Activated naive CD8-positive, alpha-beta T cell treated with anti-CD3 and anti-CD28 coated beads for 36 hours (primary cell): ENCODE measurements around the gene ST6GALNAC2. TPM values are rescaled to one million over a fixed set of nuclear protein-coding genes. Genes with fewer than 3 reads are reported as not detected.

Experiments used
- DNase-seq: peaks from one replicate; pipeline ENCODE4 v3.0.0; 2021
- H3K27ac Mint-ChIP-seq: one replicate; pipeline ENCODE4 v1.8.0; 2022; ENCODE audit warnings: mild to moderate bottlenecking, moderate library complexity, mixed read lengths
- H3K27me3 Mint-ChIP-seq: one replicate; pipeline ENCODE4 v1.8.0; 2022; ENCODE audit warnings: mild to moderate bottlenecking, mixed read lengths
- H3K36me3 Mint-ChIP-seq: one replicate; pipeline ENCODE4 v1.8.0; 2021; ENCODE audit warnings: mild to moderate bottlenecking, mixed read lengths
- H3K4me1 Mint-ChIP-seq: one replicate; pipeline ENCODE4 v1.8.0; 2021; ENCODE audit warnings: mixed read lengths
- H3K4me3 Mint-ChIP-seq: one replicate; pipeline ENCODE4 v1.8.0; 2022; ENCODE audit warnings: mild to moderate bottlenecking, moderate library complexity, mixed read lengths
- H3K9me3 Mint-ChIP-seq: one replicate; pipeline ENCODE4 v1.8.0; 2022; ENCODE audit warnings: mixed read lengths
- total RNA-seq, 2 experiments: library from RNA; stranded (reverse); gene quantifications; one replicate each; pipeline ENCODE4 v1.2.3, GENCODE V29; 2021

ST6GALNAC2 gene
- total RNA-seq, 2 experiments from 2014 or later = not detected

DNA sequence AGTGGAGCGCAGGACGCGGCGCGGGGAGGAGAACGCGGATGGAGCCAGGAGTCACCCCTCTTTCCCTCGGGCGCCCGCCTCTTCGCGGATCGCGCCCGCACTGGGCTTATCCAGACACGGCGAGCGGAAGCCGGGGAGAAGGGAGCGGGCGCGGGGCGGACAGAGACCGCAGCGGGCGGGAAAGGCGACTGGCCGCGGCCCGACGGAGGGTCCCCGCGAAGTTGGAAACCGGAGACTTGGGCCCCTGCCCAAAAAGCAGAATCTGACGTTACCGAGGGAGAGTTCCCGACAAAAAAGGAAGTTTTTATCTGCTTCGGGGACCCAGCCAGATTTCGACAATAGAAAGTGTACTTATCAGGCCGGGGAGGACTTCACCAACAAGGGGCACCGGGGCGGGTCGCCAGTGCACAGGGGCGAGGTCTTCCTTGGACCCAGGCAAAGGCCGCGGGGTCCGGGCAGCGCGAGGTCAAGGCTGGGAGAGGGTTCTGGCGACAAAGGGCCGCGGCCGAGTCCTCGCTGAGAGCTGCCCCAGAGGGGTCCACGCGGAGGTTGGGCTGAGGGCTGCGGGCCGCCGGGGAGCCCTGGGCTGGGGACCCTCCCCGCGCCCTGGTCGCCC, 519 bp downstream of the ST6GALNAC2 start:
- no peak for DNase-seq
- no peak overlapping the region for H3K27ac Mint-ChIP-seq
- H3K4me3 Mint-ChIP-seq = peak overlapping the region; percentile 42
- peaks cover 4% of the 10 kb centered on the region for H3K4me1 Mint-ChIP-seq
- H3K9me3 Mint-ChIP-seq = no peaks in the 10 kb centered on the region
- H3K36me3 Mint-ChIP-seq = no peaks in the 10 kb centered on the region
- H3K27me3 Mint-ChIP-seq = peaks cover 69% of the 10 kb centered on the region

- H3K36me3 Mint-ChIP-seq = no peaks in the 10 kb centered on the region
- H3K27me3 Mint-ChIP-seq = peaks cover 62% of the 10 kb centered on the region
- no peaks in the 10 kb centered on the region for H3K9me3 Mint-ChIP-seq
- no peak for DNase-seq
- peaks cover 6% of the 10 kb centered on the region for H3K4me1 Mint-ChIP-seq
- peak overlapping the region; percentile 42 for H3K4me3 Mint-ChIP-seq
- H3K27ac Mint-ChIP-seq = no peak overlapping the region
Observed at GRCh38 chr17:76584427-76585032, 1.1 kb downstream of the ST6GALNAC2 start.

DNA sequence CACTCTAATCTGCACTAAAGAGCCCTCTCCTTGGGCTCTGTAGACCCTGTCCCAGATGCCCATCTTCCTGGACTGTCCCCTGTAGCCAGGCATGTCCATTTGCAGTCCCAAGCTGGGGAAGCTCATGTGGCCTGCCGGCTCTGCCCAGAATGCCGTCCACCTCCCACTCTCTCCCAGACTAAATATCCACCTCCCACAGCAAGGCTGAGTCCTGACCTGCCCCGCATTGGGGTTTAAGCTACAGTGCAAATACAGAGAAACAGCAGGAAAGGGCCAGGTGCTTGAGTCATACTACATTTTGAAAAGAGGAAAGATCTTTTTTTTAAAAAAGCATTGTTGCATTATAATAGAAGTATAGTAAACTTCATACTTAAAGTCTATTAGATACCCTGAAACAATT, 3.0 kb downstream of the ST6GALNAC2 start:
- H3K4me3 Mint-ChIP-seq = no peak overlapping the region
- H3K9me3 Mint-ChIP-seq = no peaks in the 10 kb centered on the region
- no peak for DNase-seq
- no peak overlapping the region for H3K27ac Mint-ChIP-seq
- H3K4me1 Mint-ChIP-seq = peaks cover 11% of the 10 kb centered on the region
- H3K27me3 Mint-ChIP-seq = peaks cover 45% of the 10 kb centered on the region
- no peaks in the 10 kb centered on the region for H3K36me3 Mint-ChIP-seq

DNA sequence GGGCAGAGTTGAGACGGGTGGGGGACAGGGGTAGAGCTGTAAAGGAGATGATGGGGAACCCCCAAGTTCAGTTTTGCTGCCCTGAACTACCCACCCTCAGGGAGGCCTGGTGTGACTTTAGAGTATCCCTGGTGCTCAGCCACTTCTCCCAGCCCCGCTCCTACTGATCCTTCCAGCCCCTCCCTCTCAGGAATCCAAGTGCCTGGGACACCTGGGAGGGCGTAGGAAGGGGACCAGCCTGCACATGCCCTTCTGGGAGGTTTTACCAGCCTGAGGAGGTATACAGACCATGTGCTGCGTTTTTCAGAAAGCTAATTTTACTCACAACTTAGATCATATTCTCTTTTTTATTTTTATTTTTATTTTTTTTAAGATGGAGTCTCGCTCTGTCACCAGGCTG, 4.1 kb downstream of the ST6GALNAC2 start:
- Mint-ChIP-seq H3K4me3 (no peak overlapping the region), H3K9me3 (no peaks in the 10 kb centered on the region), H3K27ac (no peak overlapping the region), H3K36me3 (no peaks in the 10 kb centered on the region), H3K4me1 (peaks cover 11% of the 10 kb centered on the region), H3K27me3 (peaks cover 33% of the 10 kb centered on the region)
- no peak for DNase-seq

GRCh38 chr17:76579281-76579680, 6.4 kb downstream of the ST6GALNAC2 start:
- no peak for DNase-seq
- Mint-ChIP-seq H3K4me3 (no peak overlapping the region), H3K27me3 (peaks cover 17% of the 10 kb centered on the region), H3K36me3 (no peaks in the 10 kb centered on the region), H3K9me3 (no peaks in the 10 kb centered on the region), H3K27ac (no peak overlapping the region), H3K4me1 (peaks cover 8% of the 10 kb centered on the region)

DNA sequence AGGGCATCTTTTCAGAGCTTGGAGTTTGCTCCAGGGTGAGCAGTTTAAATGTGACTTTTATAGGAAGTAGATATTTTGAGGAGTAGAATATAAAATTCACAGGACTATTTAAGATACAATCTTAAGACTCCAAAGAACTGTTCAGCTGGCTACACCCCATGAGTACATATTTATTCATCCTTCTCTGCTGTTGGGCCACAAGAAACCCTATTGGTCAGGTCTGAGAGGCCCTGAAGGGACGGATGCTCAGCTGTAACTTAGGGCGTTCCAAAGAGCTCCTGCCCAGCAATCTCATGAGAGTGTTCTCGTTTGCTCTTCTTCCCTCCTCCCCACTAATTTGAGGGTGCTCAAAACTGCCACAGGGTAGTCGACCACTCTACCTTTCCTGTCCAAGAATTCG, 7.3 kb downstream of the ST6GALNAC2 start:
- Mint-ChIP-seq H3K4me3 (no peak overlapping the region), H3K27ac (no peak overlapping the region), H3K27me3 (peaks cover 8% of the 10 kb centered on the region), H3K36me3 (no peaks in the 10 kb centered on the region), H3K9me3 (no peaks in the 10 kb centered on the region), H3K4me1 (peaks cover 8% of the 10 kb centered on the region)
- DNase-seq = no peak

GRCh38 chr17:76577876-76578275, 7.8 kb downstream of the ST6GALNAC2 start:
- peaks cover 8% of the 10 kb centered on the region for H3K4me1 Mint-ChIP-seq
- no peak for DNase-seq
- peaks cover 4% of the 10 kb centered on the region for H3K27me3 Mint-ChIP-seq
- H3K27ac Mint-ChIP-seq = no peak overlapping the region
- H3K4me3 Mint-ChIP-seq = no peak overlapping the region
- H3K36me3 Mint-ChIP-seq = no peaks in the 10 kb centered on the region
- H3K9me3 Mint-ChIP-seq = no peaks in the 10 kb centered on the region

- Mint-ChIP-seq H3K27ac (no peak overlapping the region), H3K4me1 (peaks cover 8% of the 10 kb centered on the region), H3K9me3 (no peaks in the 10 kb centered on the region), H3K27me3 (no peaks in the 10 kb centered on the region), H3K36me3 (no peaks in the 10 kb centered on the region), H3K4me3 (no peak overlapping the region)
- no peak for DNase-seq
Observed at GRCh38 chr17:76576189-76576588, 9.5 kb downstream of the ST6GALNAC2 start.

DNA sequence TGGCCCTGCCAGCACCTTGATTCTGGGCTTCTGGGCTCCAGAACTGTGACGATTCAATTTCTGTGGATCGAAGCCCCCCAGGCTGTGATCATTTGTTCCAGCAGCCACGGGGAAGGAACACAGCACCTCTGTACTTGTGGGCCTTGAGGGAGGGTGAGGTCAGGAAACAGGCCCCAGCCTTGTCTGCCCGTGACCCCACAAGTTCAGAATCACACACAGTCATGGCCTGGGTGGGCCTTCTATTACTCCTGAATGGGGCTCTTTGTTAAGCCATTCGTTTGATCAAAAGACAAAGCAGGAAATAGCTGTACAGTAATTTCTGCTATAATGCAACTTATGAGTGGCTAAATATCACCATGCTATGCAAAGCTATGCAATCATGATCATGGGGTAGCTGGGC, 10.1 kb downstream of the ST6GALNAC2 start:
- Mint-ChIP-seq H3K4me3 (no peak overlapping the region), H3K4me1 (peaks cover 8% of the 10 kb centered on the region), H3K9me3 (no peaks in the 10 kb centered on the region), H3K27me3 (no peaks in the 10 kb centered on the region), H3K36me3 (peaks cover 1% of the 10 kb centered on the region), H3K27ac (no peak overlapping the region)
- DNase-seq = no peak

GRCh38 chr17:76574166-76574565, 11.5 kb downstream of the ST6GALNAC2 start:
- no peaks in the 10 kb centered on the region for H3K9me3 Mint-ChIP-seq
- H3K27ac Mint-ChIP-seq = no peak overlapping the region

DNA sequence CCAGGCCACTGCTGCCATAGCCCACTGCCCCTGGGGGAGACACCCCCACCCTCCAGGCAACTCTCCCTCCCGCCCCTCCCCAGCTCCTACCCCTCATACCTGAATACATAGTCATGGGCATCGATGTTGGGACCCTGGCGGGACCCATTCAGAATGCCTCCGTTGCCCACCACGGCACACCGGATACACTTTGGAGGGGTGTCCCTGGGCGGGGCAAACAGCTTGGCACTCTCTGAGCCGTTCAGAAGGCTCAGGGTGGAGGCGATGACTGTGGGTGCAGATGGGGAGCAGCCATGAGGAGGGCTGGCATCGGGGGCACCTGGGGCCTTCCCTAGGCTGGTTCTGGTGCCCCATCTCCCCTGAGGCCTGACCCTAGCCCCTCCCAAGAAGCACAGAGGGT, 12.6 kb downstream of the ST6GALNAC2 start:
- DNase-seq = no peak

More at GRCh38 chr17:76574166-76574565, 11.5 kb downstream of the ST6GALNAC2 start:
- no peaks in the 10 kb centered on the region for H3K27me3 Mint-ChIP-seq
- H3K4me3 Mint-ChIP-seq = no peak overlapping the region
- peaks cover 4% of the 10 kb centered on the region for H3K36me3 Mint-ChIP-seq
- peaks cover 1% of the 10 kb centered on the region for H3K4me1 Mint-ChIP-seq
- DNase-seq = no peak

DNA sequence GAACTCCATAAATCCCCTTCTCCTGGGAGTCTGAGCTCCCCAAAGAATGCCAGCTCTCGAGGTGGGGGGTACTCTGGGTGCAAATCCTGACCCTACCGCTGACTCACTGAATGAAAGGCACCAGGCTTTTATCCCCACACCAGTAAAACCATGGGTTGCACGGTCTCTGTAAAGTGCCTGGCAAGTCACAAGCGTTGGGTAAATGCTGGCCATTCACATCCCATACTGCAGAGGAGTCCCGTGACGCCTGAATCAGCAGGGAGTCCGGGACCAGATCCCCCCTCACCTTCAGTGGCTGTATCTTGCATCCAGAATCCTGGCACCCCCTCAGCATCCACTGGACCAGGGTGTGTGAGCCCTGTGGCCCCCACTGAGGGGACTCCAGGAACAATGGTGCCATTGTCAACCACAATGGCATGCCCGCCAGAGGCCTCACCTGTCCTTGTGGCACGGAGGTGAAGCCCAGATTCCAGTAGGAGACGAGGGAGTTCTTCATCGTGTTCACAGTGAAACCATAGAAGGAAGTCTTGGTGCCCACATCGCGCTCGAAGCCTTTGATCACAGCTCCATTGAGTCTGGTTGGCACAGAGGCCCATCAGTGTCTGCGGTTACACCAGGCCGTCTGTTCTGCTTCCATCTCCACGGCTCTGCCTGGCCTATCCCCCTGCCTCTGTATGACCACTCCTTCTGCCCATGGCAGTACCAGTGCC, 13.3 kb downstream of the ST6GALNAC2 start:
- Mint-ChIP-seq H3K4me3 (no peak overlapping the region), H3K36me3 (peaks cover 6% of the 10 kb centered on the region), H3K27ac (no peak overlapping the region), H3K9me3 (no peaks in the 10 kb centered on the region), H3K27me3 (no peaks in the 10 kb centered on the region), H3K4me1 (peaks cover 10% of the 10 kb centered on the region)
- DNase-seq = no peak

More for the DNA sequence above, 12.6 kb downstream of the ST6GALNAC2 start:
- Mint-ChIP-seq H3K4me1 (peaks cover 2% of the 10 kb centered on the region), H3K36me3 (peaks cover 4% of the 10 kb centered on the region), H3K27me3 (no peaks in the 10 kb centered on the region), H3K9me3 (no peaks in the 10 kb centered on the region), H3K27ac (no peak overlapping the region), H3K4me3 (no peak overlapping the region)

DNA sequence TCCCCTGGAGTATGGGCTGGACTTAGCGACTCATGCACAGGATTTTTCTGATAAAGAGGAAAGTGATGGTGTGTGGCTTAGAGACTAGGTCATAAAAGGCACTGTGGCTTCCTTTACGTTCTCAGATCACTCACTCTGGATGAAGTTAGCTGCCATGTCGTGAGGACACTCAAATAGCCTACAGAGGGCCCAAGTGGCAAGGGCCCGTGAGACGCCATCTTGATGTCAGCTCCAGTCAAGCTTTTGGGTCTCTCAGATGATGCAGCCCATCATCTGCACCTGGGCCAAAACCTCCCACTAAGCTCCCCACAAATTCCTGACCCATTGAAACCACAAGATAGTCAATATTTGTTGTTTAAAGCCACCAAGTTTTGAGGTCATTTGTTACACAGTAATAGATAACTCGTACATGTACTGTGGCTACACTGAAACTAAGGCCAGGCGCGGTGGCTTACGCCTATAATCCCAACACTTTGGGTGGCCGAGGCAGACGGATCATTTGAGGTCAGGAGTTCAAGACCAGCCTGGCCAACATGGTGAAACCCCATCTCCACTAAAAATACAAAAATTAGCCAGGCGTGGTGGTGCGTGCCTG, 14.7 kb downstream of the ST6GALNAC2 start:
- no peak overlapping the region for H3K27ac Mint-ChIP-seq
- H3K4me1 Mint-ChIP-seq = peaks cover 18% of the 10 kb centered on the region
- no peaks in the 10 kb centered on the region for H3K9me3 Mint-ChIP-seq
- H3K36me3 Mint-ChIP-seq = peaks cover 14% of the 10 kb centered on the region
- no peak for DNase-seq
- H3K27me3 Mint-ChIP-seq = no peaks in the 10 kb centered on the region
- H3K4me3 Mint-ChIP-seq = no peak overlapping the region

DNA sequence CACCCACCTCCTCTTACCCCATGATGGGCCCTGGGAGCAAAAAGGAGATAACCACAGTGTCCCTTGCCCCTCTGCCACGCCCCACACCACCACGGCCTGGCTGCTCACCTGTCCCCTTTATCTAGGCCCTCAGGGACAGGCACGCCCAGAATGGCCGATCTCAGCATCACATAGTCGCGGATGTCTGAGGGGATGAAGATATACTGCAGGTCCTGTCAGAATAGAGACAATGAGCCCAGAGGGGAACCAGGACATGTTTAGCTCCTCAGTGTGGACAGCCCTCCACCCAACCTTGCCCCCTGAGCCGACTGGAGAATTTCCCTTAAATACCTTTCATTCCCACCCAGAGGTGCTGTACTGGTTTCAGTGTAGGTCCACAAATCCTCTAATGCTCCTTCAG, 15.2 kb downstream of the ST6GALNAC2 start:
- DNase-seq = no peak
- H3K36me3 Mint-ChIP-seq = peaks cover 18% of the 10 kb centered on the region

GRCh38 chr17:76569607-76570279, 15.9 kb downstream of the ST6GALNAC2 start:
- DNase-seq = no peak
- peaks cover 26% of the 10 kb centered on the region for H3K4me1 Mint-ChIP-seq
- H3K36me3 Mint-ChIP-seq = peaks cover 25% of the 10 kb centered on the region
- H3K9me3 Mint-ChIP-seq = no peaks in the 10 kb centered on the region
- H3K4me3 Mint-ChIP-seq = no peak overlapping the region
- H3K27me3 Mint-ChIP-seq = no peaks in the 10 kb centered on the region
- H3K27ac Mint-ChIP-seq = no peak overlapping the region

More for the DNA sequence above, 15.2 kb downstream of the ST6GALNAC2 start:
- no peaks in the 10 kb centered on the region for H3K27me3 Mint-ChIP-seq
- no peak overlapping the region for H3K4me3 Mint-ChIP-seq
- no peaks in the 10 kb centered on the region for H3K9me3 Mint-ChIP-seq
- H3K27ac Mint-ChIP-seq = no peak overlapping the region
- H3K4me1 Mint-ChIP-seq = peaks cover 22% of the 10 kb centered on the region
